ENCODE results near the gene WBP2. TPM values are rescaled to one million over a fixed set of nuclear protein-coding genes. Genes with fewer than 3 reads are reported as not detected.

WBP2 gene
- total and polyA plus RNA-seq, 7 experiments from 2014 or later: 84.8 to 159 (median 99.4) TPM

DNA sequence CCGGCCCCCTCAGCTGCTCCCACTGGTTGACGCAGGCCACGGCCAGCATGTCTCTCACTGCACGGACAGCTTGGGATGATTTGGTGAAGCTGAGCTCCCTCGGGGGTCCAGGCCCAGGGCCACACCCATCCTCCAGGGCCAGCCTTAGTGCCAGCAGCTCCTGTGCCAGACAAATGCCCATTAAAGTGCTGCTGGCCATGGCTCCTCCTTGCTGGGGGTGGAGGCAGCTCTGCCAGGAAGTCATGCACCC, 20.7 kb upstream of the WBP2 start:
- no peak for DNase-seq
- H3K36me3 ChIP-seq (ENCODE audit: control insufficient read depth in 2 of 3, insufficient read depth in 3 of 3, low read length in 3 of 3): no peaks in the 10 kb centered on the region
- H3K4me1 ChIP-seq (ENCODE audit: control insufficient read depth in 2 of 2, insufficient read depth in 2 of 2, low read length in 2 of 2): peaks cover 30 to 36% of the 10 kb centered on the region in 2 donors
- no peaks in the 10 kb centered on the region for H3K9me3 ChIP-seq (ENCODE audit: control insufficient read depth in 2 of 3, low read length in 3 of 3)
- ATAC-seq: no peak
- H3K4me3 ChIP-seq (ENCODE audit: low read length): peak overlapping the region; percentile 74
- Mint-ChIP-seq H3K27me3 (peaks cover 0 to 20% (median 0%) of the 10 kb centered on the region in 5 donors), H3K4me3 (peak overlapping the region; percentile 83 to 99 (median 90)), H3K36me3 (peaks cover 0 to 2% (median 0%) of the 10 kb centered on the region in 5 donors), H3K4me1 (peaks cover 25 to 52% (median 45%) of the 10 kb centered on the region in 7 donors), H3K9me3 (no peaks in the 10 kb centered on the region), H3K27ac (peak overlapping the region; percentile 88 to 97 (median 91))
- ChIA-PET CTCF (interaction anchor here (0.6 to 3.0 kb wide), 13 partner anchors 13 to 1084 kb away, joined by 3 to 25 read pairs (median 5); partner anchors contain the start of genes MRPL38, TRIM65, UNC13D and WBP2), POLR2A (interaction anchor here (0.8 to 20.0 kb wide), 19 partner anchors 9 to 614 kb away, joined by 3 to 354 read pairs (median 5); partner anchors contain the start of genes MRPL38, TRIM65, UNC13D and UNK)
- no peaks in the 10 kb centered on the region for H3K27me3 ChIP-seq (ENCODE audit: control insufficient read depth in 2 of 2, insufficient read depth in 2 of 2, low read length in 2 of 2)
- peak overlapping the region; percentile 70 for H3K27ac ChIP-seq (ENCODE audit: low read depth, low read length)
- intact Hi-C loops (cut with micrococcal nuclease): loop anchor here (1.0 to 2.0 kb wide), 7 partner anchors 12 to 103 kb away; partner anchors contain the start of genes MRPL38 (in 2 of the 2), ACOX1 (in 1 of the 2), FBF1 (in 1 of the 2) and TEN1 (in 1 of the 2)

DNA sequence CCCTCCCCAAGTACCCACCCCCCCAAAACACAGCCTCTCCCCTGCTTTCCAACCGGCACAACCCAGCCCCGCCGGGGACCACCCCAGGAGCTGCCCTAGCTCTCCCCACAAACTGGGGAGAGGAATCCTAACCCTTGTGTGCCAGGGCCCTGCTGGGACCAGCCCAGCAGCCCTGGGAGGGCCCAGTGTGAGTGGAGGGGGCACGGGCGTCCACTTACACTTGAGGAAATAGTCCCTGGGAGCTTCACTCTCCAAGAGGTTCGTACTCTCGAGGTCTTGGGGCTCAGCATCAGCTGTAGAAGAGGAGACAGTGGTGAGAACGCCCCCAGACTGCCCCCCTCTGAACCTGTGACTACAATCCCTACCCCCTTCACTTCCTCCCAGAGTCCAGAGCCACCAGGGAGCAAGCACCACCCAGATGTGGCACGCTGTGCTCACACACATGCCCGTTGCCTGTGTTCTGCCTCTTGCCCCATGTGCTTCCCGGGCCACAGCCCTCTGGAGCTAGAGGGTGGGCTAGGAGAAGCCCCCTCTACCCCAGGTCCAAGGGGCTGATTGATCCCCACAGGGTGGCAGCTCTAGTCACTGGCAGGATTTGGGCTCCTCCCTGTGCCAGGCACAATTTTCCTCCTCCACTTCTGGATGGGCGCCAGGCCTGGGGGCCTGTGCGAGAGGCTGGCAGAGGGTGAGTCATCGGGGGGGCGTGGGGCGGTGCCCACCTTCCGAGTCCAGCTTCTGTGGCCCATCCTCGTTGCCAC, 20.2 kb upstream of the WBP2 start:
- H3K4me1 Mint-ChIP-seq: peaks cover 25 to 56% (median 46%) of the 10 kb centered on the region in 7 donors
- H3K27ac Mint-ChIP-seq: peak overlapping the region in 8 of 9 donors; percentile 59 to 97 (median 92)
- H3K4me1 ChIP-seq (ENCODE audit: control insufficient read depth in 2 of 2, insufficient read depth in 2 of 2, low read length in 2 of 2): peaks cover 30 to 36% of the 10 kb centered on the region in 2 donors
- peaks cover 0 to 17% (median 0%) of the 10 kb centered on the region in 5 donors for H3K27me3 Mint-ChIP-seq
- DNase-seq (no peak), ATAC-seq (no peak)
- no peaks in the 10 kb centered on the region for H3K27me3 ChIP-seq (ENCODE audit: control insufficient read depth in 2 of 2, insufficient read depth in 2 of 2, low read length in 2 of 2)
- CTCF ChIA-PET: interaction anchor here (0.6 to 3.0 kb wide), 13 partner anchors 12 to 1084 kb away, joined by 3 to 25 read pairs (median 5); partner anchors contain the start of genes MRPL38, TRIM65, UNC13D and WBP2
- peaks cover 0 to 2% (median 0%) of the 10 kb centered on the region in 5 donors for H3K36me3 Mint-ChIP-seq
- peak overlapping the region; percentile 70 for H3K27ac ChIP-seq (ENCODE audit: low read depth, low read length)
- H3K4me3 Mint-ChIP-seq: peak overlapping the region; percentile 65 to 99 (median 90)
- no peaks in the 10 kb centered on the region for H3K9me3 Mint-ChIP-seq
- H3K36me3 ChIP-seq (ENCODE audit: control insufficient read depth in 2 of 3, insufficient read depth in 3 of 3, low read length in 3 of 3): no peaks in the 10 kb centered on the region
- intact Hi-C loops (cut with micrococcal nuclease): no loop called here
- H3K9me3 ChIP-seq (ENCODE audit: control insufficient read depth in 2 of 3, low read length in 3 of 3): no peaks in the 10 kb centered on the region
- POLR2A ChIA-PET: interaction anchor here (0.8 to 20.0 kb wide), 20 partner anchors 8 to 615 kb away, joined by 3 to 354 read pairs (median 5); partner anchors contain the start of genes MRPL38, TRIM65, UNC13D and UNK
- peak overlapping the region; percentile 74 for H3K4me3 ChIP-seq (ENCODE audit: low read length)

DNA sequence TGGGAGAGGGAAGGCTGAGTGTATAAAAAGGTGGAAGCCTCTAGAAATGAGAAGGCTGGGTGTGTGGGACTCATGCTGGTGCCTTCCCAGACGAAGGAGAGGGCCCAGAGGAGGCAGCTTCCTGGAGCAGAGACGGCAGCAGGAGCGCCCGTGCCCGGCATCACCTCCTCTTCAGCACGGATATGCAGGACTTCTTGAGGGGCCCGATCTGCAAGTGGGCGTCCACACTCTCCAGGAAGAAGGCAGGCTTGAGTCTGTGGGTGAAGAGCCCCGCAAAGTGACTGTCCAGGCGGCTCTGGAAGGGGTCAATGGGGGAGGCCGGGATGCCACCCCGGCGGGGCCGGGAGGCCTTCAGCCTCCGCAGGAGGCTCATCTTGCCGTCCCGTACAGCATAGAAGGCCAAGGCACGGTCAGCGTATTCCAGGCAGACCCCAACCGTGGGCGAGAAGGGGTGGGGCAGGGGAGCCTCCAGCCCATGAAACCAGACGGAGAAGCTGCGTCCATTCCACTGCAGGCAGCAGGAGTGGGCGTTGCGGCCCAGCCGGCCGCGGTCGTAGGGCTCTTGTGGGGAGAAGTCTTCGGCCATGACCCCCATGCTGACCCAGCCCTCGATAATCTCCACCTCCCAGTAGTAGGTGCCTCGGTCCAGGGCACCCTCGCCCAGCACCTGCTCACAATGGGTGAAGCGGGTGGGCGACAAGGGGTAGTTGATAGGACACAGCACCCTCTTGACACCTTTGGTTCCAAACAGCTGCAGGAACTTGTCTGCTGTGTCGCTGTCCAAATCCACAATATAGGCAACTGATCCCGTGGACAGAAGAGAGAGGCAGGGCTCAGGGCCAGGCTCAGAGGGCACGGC, 19.4 kb upstream of the WBP2 start:
- CTCF ChIA-PET: interaction anchor here (1.1 to 3.0 kb wide), 3 partner anchors 14 to 30 kb away, joined by 3 to 25 read pairs (median 6); partner anchors contain the start of gene MRPL38
- peaks cover 25 to 56% (median 46%) of the 10 kb centered on the region in 7 donors for H3K4me1 Mint-ChIP-seq

DNA sequence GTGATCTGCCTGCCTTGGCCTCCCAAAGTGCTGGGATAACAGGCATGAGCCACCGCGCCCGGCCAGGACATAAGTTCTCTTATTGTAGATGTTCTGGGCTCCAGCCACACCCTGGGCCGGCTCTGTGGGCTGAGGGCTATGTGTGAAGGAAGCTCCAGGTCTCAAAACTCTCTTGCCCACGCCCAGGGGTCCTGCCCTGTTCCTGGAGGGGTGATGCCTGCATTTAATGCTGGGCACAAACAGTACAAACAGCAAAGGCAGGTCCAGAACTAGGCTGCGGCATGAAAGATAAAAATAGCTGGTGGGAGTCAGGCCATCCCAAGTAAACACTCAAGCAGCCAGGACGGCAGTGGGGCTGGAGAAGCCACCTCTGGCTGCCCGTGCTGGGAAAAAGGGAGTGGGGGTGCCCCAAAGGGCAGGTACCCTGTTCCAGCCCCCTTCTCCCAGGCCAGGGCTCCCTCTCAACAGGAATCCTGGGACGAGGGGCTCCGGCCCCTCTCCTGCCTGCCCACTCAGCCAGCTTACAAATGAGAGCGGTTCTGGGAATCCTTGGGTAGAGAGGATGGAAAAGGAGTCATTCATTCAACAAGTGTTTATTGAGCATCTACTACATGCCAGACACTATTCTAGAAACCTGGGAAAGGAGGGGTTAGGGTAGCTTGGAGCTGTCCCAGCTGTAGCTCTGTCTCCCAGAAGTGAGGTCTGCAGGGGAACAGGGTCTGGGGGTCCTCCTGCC, 18.6 kb upstream of the WBP2 start:
- no peaks in the 10 kb centered on the region for H3K27me3 ChIP-seq (ENCODE audit: control insufficient read depth in 2 of 2, insufficient read depth in 2 of 2, low read length in 2 of 2)
- no peak overlapping the region for H3K4me3 ChIP-seq (ENCODE audit: low read length)
- Mint-ChIP-seq H3K36me3 (peaks cover 0 to 2% (median 0%) of the 10 kb centered on the region in 5 donors), H3K4me1 (peaks cover 25 to 53% (median 43%) of the 10 kb centered on the region in 7 donors), H3K9me3 (no peaks in the 10 kb centered on the region), H3K27me3 (peaks cover 0 to 3% (median 0%) of the 10 kb centered on the region in 5 donors), H3K27ac (peak overlapping the region in 8 of 9 donors; percentile 68 to 98 (median 86)), H3K4me3 (no peak overlapping the region)
- ATAC-seq (no peak), DNase-seq (no peak)
- peaks cover 30 to 36% of the 10 kb centered on the region in 2 donors for H3K4me1 ChIP-seq (ENCODE audit: control insufficient read depth in 2 of 2, insufficient read depth in 2 of 2, low read length in 2 of 2)
- intact Hi-C loops (cut with micrococcal nuclease): no loop called here
- POLR2A ChIA-PET: interaction anchor here (0.6 to 20.0 kb wide), 9 partner anchors 16 to 803 kb away, joined by 3 to 354 read pairs (median 5); partner anchors contain the start of genes TRIM65, UNK and WBP2
- no peaks in the 10 kb centered on the region for H3K9me3 ChIP-seq (ENCODE audit: control insufficient read depth in 2 of 3, low read length in 3 of 3)
- CTCF ChIA-PET: interaction anchor here (1.1 to 1.4 kb wide), 2 partner anchors 9 to 17 kb away, joined by 3 read pairs; no protein-coding TSS in a partner anchor
- no peaks in the 10 kb centered on the region for H3K36me3 ChIP-seq (ENCODE audit: control insufficient read depth in 2 of 3, insufficient read depth in 3 of 3, low read length in 3 of 3)
- H3K27ac ChIP-seq (ENCODE audit: low read depth, low read length): no peak overlapping the region

More for the DNA sequence above, 19.4 kb upstream of the WBP2 start:
- ATAC-seq (no peak), DNase-seq (no peak)
- POLR2A ChIA-PET: interaction anchor here (0.6 to 20.0 kb wide), 13 partner anchors 8 to 802 kb away, joined by 3 to 354 read pairs (median 5); partner anchors contain the start of genes TRIM65, UNK and WBP2
- Histone ChIP-seq H3K9me3 (ENCODE audit: control insufficient read depth in 2 of 3, low read length in 3 of 3) (no peaks in the 10 kb centered on the region), H3K4me1 (ENCODE audit: control insufficient read depth in 2 of 2, insufficient read depth in 2 of 2, low read length in 2 of 2) (peaks cover 30 to 36% of the 10 kb centered on the region in 2 donors), H3K4me3 (ENCODE audit: low read length) (no peak overlapping the region), H3K36me3 (ENCODE audit: control insufficient read depth in 2 of 3, insufficient read depth in 3 of 3, low read length in 3 of 3) (no peaks in the 10 kb centered on the region), H3K27ac (ENCODE audit: low read depth, low read length) (peak overlapping the region; percentile 70), H3K27me3 (ENCODE audit: control insufficient read depth in 2 of 2, insufficient read depth in 2 of 2, low read length in 2 of 2) (no peaks in the 10 kb centered on the region)
- peak overlapping the region in 1 of 10 donors; percentile 25 for H3K4me3 Mint-ChIP-seq
- peaks cover 0 to 2% (median 0%) of the 10 kb centered on the region in 5 donors for H3K36me3 Mint-ChIP-seq
- H3K27me3 Mint-ChIP-seq: peaks cover 0 to 11% (median 0%) of the 10 kb centered on the region in 5 donors
- peak overlapping the region in 8 of 9 donors; percentile 67 to 98 (median 90) for H3K27ac Mint-ChIP-seq
- no peaks in the 10 kb centered on the region for H3K9me3 Mint-ChIP-seq
- intact Hi-C loops (cut with micrococcal nuclease): no loop called here

DNA sequence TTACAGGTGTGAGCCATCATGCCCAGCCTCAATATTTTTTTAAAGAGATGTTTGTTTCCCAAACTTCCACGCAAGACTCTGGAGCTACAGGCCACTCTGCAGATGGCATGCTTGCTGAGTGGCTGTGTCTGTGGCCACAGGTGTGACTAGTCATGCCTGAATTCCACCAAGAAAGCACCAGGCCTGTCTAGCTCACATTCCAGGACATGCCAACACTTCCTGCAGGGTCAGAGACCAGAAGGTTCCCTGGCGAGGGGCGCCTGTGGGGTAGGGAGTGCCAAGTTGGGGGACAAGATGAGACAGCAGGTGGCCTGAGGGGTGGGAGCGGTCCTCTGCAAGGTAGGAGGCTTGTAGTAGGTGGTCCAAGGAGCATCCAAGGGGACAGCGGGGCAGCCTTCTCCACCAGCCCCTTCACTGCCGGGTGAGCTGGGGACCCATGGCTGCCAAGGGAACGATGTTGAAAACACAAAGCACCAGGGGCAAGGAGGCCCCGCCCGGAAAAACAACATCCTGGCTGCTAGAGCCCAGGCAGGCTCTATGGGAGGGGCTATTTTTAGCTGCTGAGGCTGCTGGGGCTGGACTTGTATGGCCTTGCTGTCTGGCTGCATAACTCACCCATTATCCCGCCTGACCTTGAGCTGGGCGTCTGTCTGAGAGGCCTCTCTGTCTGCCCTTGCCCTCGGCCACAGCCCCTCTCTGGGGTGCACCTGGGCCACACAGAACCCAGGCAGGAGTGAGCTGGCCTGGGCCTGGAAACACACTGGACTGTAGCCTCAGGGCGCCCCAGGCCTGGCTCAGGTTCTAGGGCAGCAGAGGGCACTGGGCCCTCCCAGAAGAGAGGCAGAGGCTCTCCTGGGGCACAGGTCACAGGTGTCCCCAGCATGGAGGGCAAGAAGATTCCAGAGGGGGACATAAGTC, 17.6 kb upstream of the WBP2 start:
- peaks cover 0 to 2% (median 0%) of the 10 kb centered on the region in 5 donors for H3K27me3 Mint-ChIP-seq
- intact Hi-C loops (cut with micrococcal nuclease): loop anchor here in 1 of 2 donors (1.0 kb wide), 1 partner anchor 17 kb away; the partner anchor contains the start of gene WBP2
- DNase-seq (peak in 8 of 9 donors; percentile 41 to 75 (median 59)), ATAC-seq (peak; percentile 68)
- H3K27me3 ChIP-seq (ENCODE audit: control insufficient read depth in 2 of 2, insufficient read depth in 2 of 2, low read length in 2 of 2): no peaks in the 10 kb centered on the region
- no peak overlapping the region for H3K4me3 ChIP-seq (ENCODE audit: low read length)
- ChIA-PET CTCF (interaction anchor here (1.1 to 1.6 kb wide), 5 partner anchors 8 to 90 kb away, joined by 3 to 5 read pairs (median 3); partner anchors contain the start of gene WBP2), POLR2A (interaction anchor here (0.9 to 20.0 kb wide), 7 partner anchors 15 to 96 kb away, joined by 3 to 354 read pairs (median 8); partner anchors contain the start of genes TRIM65, UNK and WBP2)
- H3K4me3 Mint-ChIP-seq: peak overlapping the region in 5 of 10 donors; percentile 30 to 69 (median 48)
- peak overlapping the region; percentile 68 to 98 (median 83) for H3K27ac Mint-ChIP-seq
- H3K36me3 Mint-ChIP-seq: peaks cover 0 to 2% (median 0%) of the 10 kb centered on the region in 5 donors
- no peaks in the 10 kb centered on the region for H3K36me3 ChIP-seq (ENCODE audit: control insufficient read depth in 2 of 3, insufficient read depth in 3 of 3, low read length in 3 of 3)
- no peaks in the 10 kb centered on the region for H3K9me3 Mint-ChIP-seq
- peaks cover 30 to 36% of the 10 kb centered on the region in 2 donors for H3K4me1 ChIP-seq (ENCODE audit: control insufficient read depth in 2 of 2, insufficient read depth in 2 of 2, low read length in 2 of 2)
- H3K9me3 ChIP-seq (ENCODE audit: control insufficient read depth in 2 of 3, low read length in 3 of 3): no peaks in the 10 kb centered on the region
- peaks cover 24 to 50% (median 39%) of the 10 kb centered on the region in 7 donors for H3K4me1 Mint-ChIP-seq
- H3K27ac ChIP-seq (ENCODE audit: low read depth, low read length): peak overlapping the region; percentile 57

Data from naive thymus-derived CD4-positive, alpha-beta T cell (primary cell).